Renal pelvis (tissue), 4 donors: ENCODE data around the gene ANK3. TPM values are rescaled to one million over a fixed set of nuclear protein-coding genes. Genes with fewer than 3 reads are reported as not detected.

ENCODE experiments used
- DNase-seq: peaks from one replicate; pipeline ENCODE4 v3.0.0-alpha.2; 2013
- polyA plus RNA-seq, 3 donors: library from polyadenylated mRNA; unstranded; fragments of 120-200 nt; gene quantifications; one replicate each; pipeline ENCODE4 v1.2.1, GENCODE V29; 2013; ENCODE audit not compliant: insufficient read length in 3 of 3

The ANK3 gene
- polyA plus RNA-seq, 3 donors, result 136 to 183 (median 153) TPM

GRCh38 chr10:60140651-60141632, 248.7 kb downstream of the ANK3 start:
- DNase-seq, result peak; percentile 91

- DNase-seq, result no peak
These were observed 249.7 kb downstream of the ANK3 start for GRCh38 chr10:60139798-60140566.

DNA sequence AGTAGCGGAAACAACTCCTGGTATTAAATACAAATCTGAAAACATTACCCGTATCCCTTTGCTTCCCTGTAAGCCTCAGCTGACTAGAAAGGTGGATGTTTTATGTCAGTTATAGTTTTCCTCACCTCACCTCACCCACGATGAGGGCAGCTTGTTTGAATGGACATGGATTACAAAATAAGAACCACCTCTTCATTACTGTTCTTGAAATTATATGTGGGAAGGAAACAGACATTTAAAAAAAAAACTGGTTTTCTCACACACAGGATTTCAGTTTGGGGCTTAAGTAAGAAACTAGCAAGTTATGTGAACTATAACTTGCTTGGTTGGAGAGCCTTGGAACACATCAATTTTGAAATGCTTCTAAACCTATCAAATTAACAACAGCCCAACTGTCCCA, 250.4 kb downstream of the ANK3 start:
- no peak for DNase-seq

DNA sequence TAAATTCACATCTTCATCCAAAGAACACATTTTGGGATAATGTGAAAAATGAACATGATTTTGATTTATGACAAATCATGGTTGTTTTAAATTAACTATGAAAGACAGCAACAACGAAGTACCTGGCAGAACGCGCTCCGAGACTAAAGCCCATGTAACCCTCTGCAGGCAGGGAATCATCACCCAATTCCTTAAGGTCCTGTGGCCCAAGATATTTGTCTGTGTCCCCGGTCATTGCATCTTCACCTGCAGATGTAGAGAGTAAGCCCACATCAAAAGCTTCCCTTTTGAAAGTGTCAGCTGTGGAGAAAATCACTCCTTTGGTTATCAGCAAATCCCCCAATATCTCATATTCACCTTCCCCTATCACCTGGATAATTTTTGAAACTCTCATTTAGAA, 250.8 kb downstream of the ANK3 start:
- DNase-seq, result no peak

GRCh38 chr10:60138026-60138425, 251.6 kb downstream of the ANK3 start:
- no peak for DNase-seq

GRCh38 chr10:60137292-60137992, 252.2 kb downstream of the ANK3 start:
- DNase-seq, result no peak

- DNase-seq, result no peak
These were observed 254.7 kb downstream of the ANK3 start for GRCh38 chr10:60135020-60135419.

DNA sequence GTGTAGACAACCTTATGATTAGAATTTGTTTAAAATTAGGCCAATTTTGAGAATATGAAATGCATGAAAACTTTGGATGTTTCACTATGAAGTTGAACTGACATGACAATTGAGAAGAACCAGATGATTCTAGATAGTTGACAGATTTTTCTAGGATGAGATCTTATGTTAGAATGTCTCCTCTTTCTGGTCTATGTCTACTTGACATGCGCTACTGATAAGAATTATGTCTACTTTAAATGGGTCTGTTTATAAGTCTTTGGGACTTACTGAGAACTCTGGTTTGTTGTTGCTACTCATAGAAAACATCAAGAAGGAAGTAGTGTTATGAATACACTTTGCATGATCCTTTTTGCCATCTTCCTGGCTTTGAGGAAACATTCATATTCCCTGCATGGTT, 255.1 kb downstream of the ANK3 start:
- no peak for DNase-seq

DNA sequence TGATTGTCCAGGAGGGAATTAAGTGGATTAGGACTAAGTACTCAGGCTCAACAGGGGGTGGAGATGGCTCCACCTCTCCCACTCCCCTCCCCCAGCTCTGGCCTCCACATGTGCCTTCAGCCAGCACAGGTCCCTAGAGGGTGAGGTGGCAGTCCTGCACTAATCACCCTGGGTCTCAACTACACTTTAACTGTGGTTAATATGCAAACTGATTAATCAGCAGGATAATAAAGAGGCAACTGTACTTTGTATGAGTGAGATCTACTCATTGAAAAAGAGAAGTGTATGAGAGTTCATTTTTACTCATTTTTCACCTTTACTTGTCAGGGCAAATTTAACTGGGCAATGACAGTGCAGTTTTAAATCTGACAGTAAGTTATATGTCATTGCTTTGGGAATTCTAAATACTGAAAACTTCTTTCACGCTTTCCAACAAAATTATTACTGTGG, 259.5 kb downstream of the ANK3 start:
- no peak for DNase-seq

- no peak for DNase-seq
These were observed 263.8 kb downstream of the ANK3 start for GRCh38 chr10:60125895-60126294.

- no peak for DNase-seq
These were observed 265.1 kb downstream of the ANK3 start for GRCh38 chr10:60124536-60124935.

GRCh38 chr10:60123668-60124067, 266.0 kb downstream of the ANK3 start:
- no peak for DNase-seq

GRCh38 chr10:60123172-60123571, 266.5 kb downstream of the ANK3 start:
- DNase-seq, result no peak

- no peak for DNase-seq
These were observed 267.5 kb downstream of the ANK3 start for GRCh38 chr10:60122190-60122589.

GRCh38 chr10:60114765-60115586, 274.7 kb downstream of the ANK3 start:
- DNase-seq, result peak; percentile 50

DNA sequence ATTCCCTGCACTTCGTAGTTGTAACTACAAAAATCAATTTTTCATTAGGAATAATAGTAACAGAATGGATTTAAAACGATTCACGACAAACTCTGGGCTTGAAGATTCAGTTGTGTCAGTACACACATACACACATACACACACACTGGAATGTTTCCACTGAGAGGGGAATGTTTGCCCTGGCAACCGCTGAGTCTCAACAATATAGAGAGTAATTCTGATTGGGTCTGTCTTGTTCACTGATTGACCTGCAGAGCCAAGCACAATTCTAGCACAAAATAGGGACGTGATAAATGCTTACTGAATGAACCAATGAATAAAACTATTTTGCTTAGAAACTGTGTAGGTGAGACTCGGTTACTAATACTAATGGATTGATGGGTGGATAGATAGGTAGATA, 278.9 kb downstream of the ANK3 start:
- no peak for DNase-seq

DNA sequence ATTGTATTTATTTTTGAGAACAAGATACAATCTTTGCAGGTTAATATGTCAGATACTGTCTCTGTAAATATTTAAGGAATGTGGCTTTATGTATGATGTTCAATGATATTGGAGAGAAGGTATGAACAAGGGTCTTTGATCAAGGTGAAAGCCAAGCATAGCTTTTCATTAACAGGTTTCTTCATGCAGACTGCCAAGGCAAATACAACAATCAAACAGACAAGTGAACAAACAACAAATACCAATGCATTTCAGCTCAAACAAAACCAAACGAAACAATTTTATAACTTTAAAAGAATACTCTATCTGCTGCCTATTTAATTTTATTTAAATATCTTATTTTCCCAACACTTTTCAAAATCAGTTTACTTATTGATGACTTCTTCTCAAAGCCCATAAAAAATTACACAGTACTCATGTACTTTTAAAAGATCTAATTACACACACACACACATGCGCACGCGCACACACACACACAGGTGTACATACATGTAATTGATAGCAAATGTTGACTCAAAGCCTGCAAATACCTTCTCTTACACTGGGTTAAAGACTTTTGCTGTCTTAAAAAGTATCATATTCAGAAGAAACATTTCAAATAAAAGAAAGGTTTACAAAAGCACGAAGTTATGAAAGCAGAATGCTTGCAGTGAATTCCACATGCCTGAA, 282.2 kb downstream of the ANK3 start:
- no peak for DNase-seq

DNA sequence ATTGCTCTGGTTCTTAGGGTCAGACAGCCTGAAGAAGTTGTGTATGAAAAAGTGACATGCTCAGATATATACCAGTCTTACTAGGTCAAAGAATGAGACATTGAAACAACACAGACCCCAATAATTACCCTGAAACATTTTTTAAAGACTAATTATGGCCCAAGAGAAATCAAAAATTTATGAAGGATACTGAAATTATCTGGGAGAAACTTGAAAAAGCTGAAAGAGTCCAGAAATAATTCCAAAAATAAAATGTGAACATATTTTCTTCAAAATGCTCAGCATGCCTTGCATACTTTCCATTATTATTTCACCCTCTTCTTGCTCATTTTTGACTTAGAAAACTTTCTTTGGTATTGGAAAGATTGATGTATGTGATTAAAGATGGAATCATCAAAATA, 284.4 kb downstream of the ANK3 start:
- DNase-seq, result no peak

DNA sequence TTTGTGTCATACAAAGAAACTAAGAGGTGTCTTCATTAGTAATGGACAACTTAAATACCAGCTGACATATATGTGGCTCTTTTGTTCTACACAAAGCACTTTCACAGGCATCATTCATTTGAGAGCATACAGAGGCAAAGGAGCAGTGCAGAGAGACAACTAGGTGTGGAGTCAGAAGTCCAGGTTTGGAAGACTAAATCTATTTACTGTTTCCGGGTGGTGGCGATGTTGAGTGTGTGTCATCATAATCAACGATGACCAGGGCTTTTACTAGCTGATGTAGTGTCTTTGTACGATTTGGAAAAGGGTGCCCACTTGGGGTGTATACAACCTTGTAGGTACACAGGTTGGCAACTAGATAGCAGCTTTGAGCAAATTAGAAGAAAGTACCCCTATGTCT, 287.9 kb downstream of the ANK3 start:
- DNase-seq, result no peak

DNA sequence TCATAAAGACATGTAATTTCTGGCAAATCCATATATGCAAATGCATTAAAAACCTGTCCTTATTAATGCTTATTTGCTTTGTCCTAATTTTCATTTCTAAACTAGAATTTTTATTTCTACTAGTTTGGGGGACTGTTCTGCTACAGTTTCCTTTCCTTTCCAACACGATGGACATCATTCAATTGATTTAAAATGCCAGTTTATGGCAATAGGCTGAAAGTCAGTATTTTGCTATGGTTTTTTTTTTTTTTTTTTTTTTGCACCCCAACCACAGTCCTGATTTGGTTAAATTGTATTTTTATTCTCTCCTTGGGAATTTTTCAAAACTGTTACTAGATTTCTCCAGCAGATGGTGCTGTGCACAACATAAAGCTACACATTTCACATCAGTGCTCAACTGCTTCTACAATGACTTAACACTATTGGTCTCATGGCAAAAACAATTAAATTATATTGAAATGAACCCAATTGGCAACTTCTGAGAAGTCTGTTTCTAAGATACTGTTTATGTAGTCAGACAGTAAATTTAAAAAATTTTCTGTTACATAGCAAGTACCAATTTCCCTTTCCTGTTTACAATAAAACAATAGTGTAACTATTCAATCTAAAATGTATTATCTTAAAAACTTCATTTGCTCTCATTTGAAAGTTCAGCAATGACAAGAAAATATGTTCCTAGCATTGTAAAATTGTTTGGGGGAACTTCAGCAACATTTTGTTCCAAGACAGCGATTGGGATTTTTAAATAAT, 289.5 kb downstream of the ANK3 start:
- DNase-seq, result peak; percentile 57
